ENCODE data around the gene ELMO1.

GRCh38 chr7:37393476-37393875, 55.2 kb downstream of the ELMO1 start:
- no peak for TF ChIP-seq EGR1 (IDR thresholded peaks at IDR 0.05; ENCODE audit: low read depth in 2 of 2)
- no peak for TF ChIP-seq CTCF (IDR thresholded peaks at IDR 0.05; ENCODE audit: low read depth, low read length, missing input control)
- TF ChIP-seq, protein P1, sequence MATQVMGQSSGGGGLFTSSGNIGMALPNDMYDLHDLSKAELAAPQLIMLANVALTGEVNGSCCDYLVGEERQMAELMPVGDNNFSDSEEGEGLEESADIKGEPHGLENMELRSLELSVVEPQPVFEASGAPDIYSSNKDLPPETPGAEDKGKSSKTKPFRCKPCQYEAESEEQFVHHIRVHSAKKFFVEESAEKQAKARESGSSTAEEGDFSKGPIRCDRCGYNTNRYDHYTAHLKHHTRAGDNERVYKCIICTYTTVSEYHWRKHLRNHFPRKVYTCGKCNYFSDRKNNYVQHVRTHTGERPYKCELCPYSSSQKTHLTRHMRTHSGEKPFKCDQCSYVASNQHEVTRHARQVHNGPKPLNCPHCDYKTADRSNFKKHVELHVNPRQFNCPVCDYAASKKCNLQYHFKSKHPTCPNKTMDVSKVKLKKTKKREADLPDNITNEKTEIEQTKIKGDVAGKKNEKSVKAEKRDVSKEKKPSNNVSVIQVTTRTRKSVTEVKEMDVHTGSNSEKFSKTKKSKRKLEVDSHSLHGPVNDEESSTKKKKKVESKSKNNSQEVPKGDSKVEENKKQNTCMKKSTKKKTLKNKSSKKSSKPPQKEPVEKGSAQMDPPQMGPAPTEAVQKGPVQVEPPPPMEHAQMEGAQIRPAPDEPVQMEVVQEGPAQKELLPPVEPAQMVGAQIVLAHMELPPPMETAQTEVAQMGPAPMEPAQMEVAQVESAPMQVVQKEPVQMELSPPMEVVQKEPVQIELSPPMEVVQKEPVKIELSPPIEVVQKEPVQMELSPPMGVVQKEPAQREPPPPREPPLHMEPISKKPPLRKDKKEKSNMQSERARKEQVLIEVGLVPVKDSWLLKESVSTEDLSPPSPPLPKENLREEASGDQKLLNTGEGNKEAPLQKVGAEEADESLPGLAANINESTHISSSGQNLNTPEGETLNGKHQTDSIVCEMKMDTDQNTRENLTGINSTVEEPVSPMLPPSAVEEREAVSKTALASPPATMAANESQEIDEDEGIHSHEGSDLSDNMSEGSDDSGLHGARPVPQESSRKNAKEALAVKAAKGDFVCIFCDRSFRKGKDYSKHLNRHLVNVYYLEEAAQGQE (IDR thresholded peaks at IDR 0.05), result no peak
- TF ChIP-seq ZBTB33 (IDR thresholded peaks at IDR 0.05), result no peak
- TF ChIP-seq FOXA1 (IDR thresholded peaks at IDR 0.05), result no peak
- no peak for TF ChIP-seq RAD21 (IDR thresholded peaks at IDR 0.05)
- TF ChIP-seq JUND (IDR thresholded peaks at IDR 0.05), result no peak
- TF ChIP-seq, protein P2, sequence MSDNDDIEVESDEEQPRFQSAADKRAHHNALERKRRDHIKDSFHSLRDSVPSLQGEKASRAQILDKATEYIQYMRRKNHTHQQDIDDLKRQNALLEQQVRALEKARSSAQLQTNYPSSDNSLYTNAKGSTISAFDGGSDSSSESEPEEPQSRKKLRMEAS (IDR thresholded peaks at IDR 0.05), result no peak

Data from liver (tissue), 3 donors.